H1 (cell line): ENCODE data around the gene PSMC5. TPM values are rescaled to one million over a fixed set of nuclear protein-coding genes. Genes with fewer than 3 reads are reported as not detected.

Experiments
- CTCF ChIA-PET: fragments of 300-600 bp; sonication (Branson Sonifier 250); formaldehyde crosslinking; loops from one replicate; lab custom pipeline; 2021; ENCODE audit not compliant: partially characterized antibody; lab: Charles Lee
- POLR2A ChIA-PET: fragments of 300-600 bp; sonication (Branson Sonifier 250); formaldehyde crosslinking; loops from one replicate; lab custom pipeline; 2021; ENCODE audit warnings: inconsistent platforms; ENCODE audit not compliant: partially characterized antibody; lab: Charles Lee
- DNase-seq, 2 experiments: peaks; one replicate each; pipeline versions ENCODE4 v3.0.0 to v3.0.0-alpha.2; 2010 to 2022; ENCODE audit warnings: low spot score in 2 of 2, low read depth in 1 of 2, mixed read lengths in 1 of 2
- FAIRE-seq: peaks from 2 replicates; lab custom pipeline; 2011; peaks lifted over from hg19 to GRCh38; lab: Jason Lieb, UNC
- H2AFZ ChIP-seq: 2 replicates; pipeline ENCODE4 v1.8.1; 2012; ENCODE audit warnings: low read length, inconsistent platforms
- H2AK5ac ChIP-seq: 2 replicates; pipeline ENCODE4 v1.6.1; 2013; ENCODE audit warnings: low read depth, low read length
- H2BK120ac ChIP-seq: replicated peaks from 2 replicates; pipeline ENCODE3; 2013; ENCODE audit warnings: low read depth, low read length, inconsistent platforms
- H2BK12ac ChIP-seq: 2 replicates; pipeline ENCODE4 v1.6.1; 2013; ENCODE audit warnings: low read depth, low read length
- H2BK15ac ChIP-seq: 2 replicates; pipeline ENCODE4 v1.6.1; 2013; ENCODE audit warnings: low read length
- H2BK20ac ChIP-seq: 2 replicates; pipeline ENCODE4 v1.6.1; 2013; ENCODE audit warnings: low read length
- H2BK5ac ChIP-seq: 2 replicates; pipeline ENCODE4 v1.6.1; 2013; ENCODE audit warnings: low read depth, low read length
- H3K14ac ChIP-seq: 2 replicates; pipeline ENCODE4 v1.6.1; 2013; ENCODE audit warnings: inconsistent platforms; ENCODE audit not compliant: insufficient read length
- H3K18ac ChIP-seq: 2 replicates; pipeline ENCODE4 v1.6.1; 2013; ENCODE audit warnings: low read length; ENCODE audit errors: extremely low read depth
- H3K23ac ChIP-seq: 2 replicates; pipeline ENCODE4 v1.6.1; 2013; ENCODE audit warnings: inconsistent platforms; ENCODE audit not compliant: insufficient read length
- H3K23me2 ChIP-seq: 2 replicates; pipeline ENCODE4 v1.6.1; 2013; ENCODE audit warnings: low read depth, low read length
- H3K27ac ChIP-seq: 2 replicates; pipeline ENCODE4 v1.6.1; 2011; ENCODE audit warnings: low read depth, low read length, inconsistent platforms
- H3K27me3 ChIP-seq, 4 experiments: replicated peaks in 1 of 4; 1 replicate in 1 of 4; 2 replicates in 3 of 4; pipeline versions ENCODE4 v1.6.1 to v1.8.1; 2011 to 2013; ENCODE audit warnings: low read length in 3 of 4, mild to moderate bottlenecking in 3 of 4, inconsistent platforms in 2 of 4, mixed read lengths in 2 of 4, moderate library complexity in 1 of 4; ENCODE audit not compliant: control insufficient read depth in 3 of 4, insufficient read depth in 3 of 4; ENCODE audit errors: extremely low read depth in 1 of 4
- H3K36me3 ChIP-seq, 4 experiments: 2 replicates each; pipeline versions ENCODE4 v1.6.1 to v1.8.1; 2011 to 2013; ENCODE audit warnings: mild to moderate bottlenecking in 4 of 4, low read length in 3 of 4, moderate library complexity in 2 of 4, control low read depth in 1 of 4, inconsistent platforms in 1 of 4; ENCODE audit not compliant: insufficient read depth in 4 of 4, control insufficient read depth in 2 of 4
- H3K4ac ChIP-seq: replicated peaks from 2 replicates; pipeline ENCODE3; 2013; ENCODE audit warnings: low read length, low read depth, mixed read lengths, inconsistent platforms; ENCODE audit not compliant: insufficient read length
- H3K4me1 ChIP-seq, 4 experiments: replicated peaks in 1 of 4; 1 replicate in 1 of 4; 2 replicates in 3 of 4; pipeline versions ENCODE4 v1.6.1 to v1.8.1; 2011 to 2013; ENCODE audit warnings: low read length in 3 of 4, inconsistent platforms in 2 of 4, mixed read lengths in 1 of 4; ENCODE audit not compliant: insufficient read depth in 4 of 4, control insufficient read depth in 3 of 4
- H3K4me2 ChIP-seq, 2 experiments: 2 replicates each; pipeline versions ENCODE4 v1.6.1 to v1.8.1; 2011 to 2013; ENCODE audit warnings: low read depth in 2 of 2, low read length in 2 of 2, control low read depth in 1 of 2, inconsistent platforms in 1 of 2, mild to moderate bottlenecking in 1 of 2; ENCODE audit not compliant: insufficient read depth in 1 of 2
- H3K4me3 ChIP-seq, 4 experiments: fragments of 200-600, 300-600 bp in 1 of 4; sonication (generic), shearing (Covaris generic), sonication (Bioruptor Twin) in 1 of 4; 2 replicates each; pipeline versions ENCODE4 v1.5.1 to v1.8.1; 2011 to 2016; ENCODE audit warnings: low read length in 4 of 4, low read depth in 3 of 4, control low read depth in 2 of 4, inconsistent platforms in 2 of 4, mild to moderate bottlenecking in 2 of 4, mixed read lengths in 1 of 4, moderate library complexity in 1 of 4; ENCODE audit not compliant: insufficient read depth in 2 of 4; ENCODE audit errors: extremely low read depth in 1 of 4
- H3K56ac ChIP-seq: replicated peaks from 2 replicates; pipeline ENCODE3; 2013; ENCODE audit warnings: low read depth, mild to moderate bottlenecking, mixed read lengths, low read length, inconsistent platforms; ENCODE audit not compliant: insufficient read length
- H3K79me1 ChIP-seq: 2 replicates; pipeline ENCODE4 v1.6.1; 2013; ENCODE audit warnings: low read depth, low read length, control low read depth
- H3K79me2 ChIP-seq, 2 experiments: 2 replicates each; pipeline versions ENCODE4 v1.6.1 to v1.8.1; 2012 to 2013; ENCODE audit warnings: low read length in 2 of 2, mild to moderate bottlenecking in 2 of 2, inconsistent platforms in 1 of 2; ENCODE audit not compliant: insufficient read depth in 2 of 2, control insufficient read depth in 1 of 2
- H3K9ac ChIP-seq, 4 experiments: replicated peaks in 1 of 4; 1 replicate in 1 of 4; 2 replicates in 3 of 4; pipeline versions ENCODE4 v1.6.1 to v1.8.1; 2011 to 2013; ENCODE audit warnings: low read depth in 3 of 4, low read length in 3 of 4, control low read depth in 2 of 4, mild to moderate bottlenecking in 2 of 4, moderate library complexity in 2 of 4, inconsistent platforms in 1 of 4; ENCODE audit errors: extremely low read depth in 1 of 4
- H3K9me3 ChIP-seq, 2 experiments: 2 replicates each; pipeline versions ENCODE4 v1.6.1 to v1.8.1; 2012 to 2013; ENCODE audit warnings: mild to moderate bottlenecking in 2 of 2, moderate library complexity in 2 of 2, control low read depth in 1 of 2, inconsistent platforms in 1 of 2, low read depth in 1 of 2, low read length in 1 of 2, mixed read lengths in 1 of 2; ENCODE audit not compliant: insufficient read depth in 2 of 2
- H4K20me1 ChIP-seq, 2 experiments: replicated peaks in 1 of 2; 2 replicates each; pipeline versions ENCODE3 to v1.8.1; 2011 to 2013; ENCODE audit warnings: inconsistent platforms in 2 of 2, low read length in 2 of 2, mild to moderate bottlenecking in 1 of 2; ENCODE audit not compliant: insufficient read depth in 2 of 2, control insufficient read depth in 1 of 2
- H4K5ac ChIP-seq: 2 replicates; pipeline ENCODE4 v1.6.1; 2013; ENCODE audit warnings: low read length, low read depth, mixed read lengths, inconsistent platforms; ENCODE audit not compliant: insufficient read length
- H4K8ac ChIP-seq: 2 replicates; pipeline ENCODE4 v1.8.0; 2013; ENCODE audit warnings: mild to moderate bottlenecking, moderate library complexity, low read length, inconsistent platforms; ENCODE audit not compliant: insufficient read depth; ENCODE audit errors: extremely low read depth
- H4K91ac ChIP-seq: replicated peaks from 2 replicates; pipeline ENCODE3; 2013; ENCODE audit warnings: low read length, mixed read lengths, inconsistent platforms; ENCODE audit not compliant: insufficient read length
- ASH2L ChIP-seq: fragments of 200-600, 300-600 bp; sonication (generic); IDR thresholded peaks from one replicate; pipeline ENCODE4 v1.7.1; 2017; ENCODE audit warnings: low read length
- JUND ChIP-seq: IDR thresholded peaks from 2 replicates; pipeline ENCODE4 v1.6.1; 2011; ENCODE audit warnings: mild to moderate bottlenecking, improper control_type of control experiment, low read length
- KDM4A ChIP-seq: IDR thresholded peaks from one replicate; pipeline ENCODE4 v1.7.1; 2012; ENCODE audit warnings: low read depth, mild to moderate bottlenecking, moderate library complexity, low read length, inconsistent platforms; ENCODE audit not compliant: severe bottlenecking
- RXRA ChIP-seq: IDR thresholded peaks from 2 replicates; pipeline ENCODE4 v1.6.1; 2011; ENCODE audit warnings: low read depth, mild to moderate bottlenecking, low read length, moderate library complexity; ENCODE audit not compliant: insufficient read depth
- SP2 ChIP-seq: IDR thresholded peaks from 2 replicates; pipeline ENCODE4 v1.6.1; 2012; ENCODE audit warnings: mild to moderate bottlenecking, low read length, inconsistent platforms
- SP4 ChIP-seq: IDR thresholded peaks from 2 replicates; pipeline ENCODE4 v1.6.1; 2012; ENCODE audit warnings: low read length, inconsistent platforms
- WGBS, 2 experiments: shearing (Covaris generic) in 1 of 2; methylation state at CpG; one replicate each; pipeline versions ENCODE4 v1.1.6 to v1.1.7; 2013 to 2015; ENCODE audit warnings: low lambda C conversion rate in 2 of 2, mixed read lengths in 2 of 2, inconsistent platforms in 1 of 2, low coverage in 1 of 2, missing lambda C conversion rate in 1 of 2; ENCODE audit not compliant: insufficient replicate concordance in 2 of 2, insufficient coverage in 1 of 2, insufficient read length in 1 of 2; ENCODE audit errors: extremely low coverage in 1 of 2, missing lambda C conversion rate in 1 of 2; 5-methylcytosine and 5-hydroxymethylcytosine counted together
- polyA plus RNA-seq, 7 experiments: library from polyadenylated mRNA; depleted of rRNA in 3 of 7; stranded (reverse) in 5 of 7; unstranded in 2 of 7; fragments of >200 nt in 5 of 7; fragments of 200-250 nt in 2 of 7; gene quantifications; 1 replicate in 5 of 7; 2 replicates in 1 of 7; 4 replicates in 1 of 7; pipeline versions ENCODE4 v1.2.1 to v1.2.3, GENCODE V29; 2011 to 2013; ENCODE audit warnings: missing spikeins in 2 of 7, mixed read lengths in 2 of 7
- total RNA-seq: library from RNA; stranded (reverse); fragmentation: NEBNext Ultra II Directional; extraction: Animal tissue kit (Norgen Biotek cat#: 25700); gene quantifications from 2 replicates; pipeline ENCODE4 v1.2.1, GENCODE V29; 2021

The PSMC5 gene
- total and polyA plus RNA-seq, 2 of the 8 experiments (the other 6 are each of a cell fraction or from before 2014, with no cell fraction given) = 172 to 180 TPM

GRCh38 chr17:63859257-63859656 lies 32.0 kb downstream of the PSMC5 start:
- 75% methylated on average over 3 of the region's 3 CpGs; no CpG with 5 or more reads in 1 of the 2 experiments for WGBS, 2 experiments

More at GRCh38 chr17:63859257-63859656, 32.0 kb downstream of the PSMC5 start:
- no peak overlapping the region for H2BK120ac ChIP-seq
- H3K27ac ChIP-seq = no peak overlapping the region
- no peak overlapping the region for H3K9ac ChIP-seq
- H3K9me3 ChIP-seq = no peaks in the 10 kb centered on the region
- no peak overlapping the region for H4K8ac ChIP-seq
- no peak overlapping the region for H3K56ac ChIP-seq
- H3K14ac ChIP-seq = no peak overlapping the region
- H4K5ac ChIP-seq = no peak overlapping the region
- ChIA-PET POLR2A (interaction anchor here (0.8 to 1.7 kb wide), 2 partner anchors 11 to 27 kb away, joined by 3 to 5 read pairs; no protein-coding TSS in a partner anchor), CTCF (interaction anchor here (0.6 to 8.9 kb wide), 15 partner anchors 11 to 1072 kb away, joined by 3 to 77 read pairs (median 3); partner anchors contain the start of genes GH1 and GH2)
- no peaks in the 10 kb centered on the region for H3K23me2 ChIP-seq
- H3K23ac ChIP-seq = no peak overlapping the region
- H3K4me2 ChIP-seq = no peak overlapping the region
- no peak overlapping the region for H2BK20ac ChIP-seq
- H2BK12ac ChIP-seq = no peak overlapping the region
- H3K27me3 ChIP-seq = peaks cover 0 to 2% (median under 1%) of the 10 kb centered on the region in 4 experiments; a peak in 2 of 7 replicates
- H3K18ac ChIP-seq = no peak overlapping the region
- FAIRE-seq = no peak
- no peaks in the 10 kb centered on the region for H3K79me2 ChIP-seq
- no peak for DNase-seq
- no peak overlapping the region for H2BK15ac ChIP-seq
- H4K91ac ChIP-seq = no peak overlapping the region
- no peak overlapping the region for H2AFZ ChIP-seq
- H3K36me3 ChIP-seq = no peaks in the 10 kb centered on the region
- no peak overlapping the region for H3K4ac ChIP-seq
- H3K4me1 ChIP-seq = no peaks in the 10 kb centered on the region
- no peaks in the 10 kb centered on the region for H3K79me1 ChIP-seq
- no peak overlapping the region for H2AK5ac ChIP-seq
- no peaks in the 10 kb centered on the region for H4K20me1 ChIP-seq
- H2BK5ac ChIP-seq = no peak overlapping the region
- H3K4me3 ChIP-seq = no peak overlapping the region
- TF ChIP-seq ASH2L (no peak), KDM4A (no peak), JUND (no peak), RXRA (no peak), SP2 (no peak), SP4 (no peak)
- TF ChIP-seq, all 59 proteins: peak for 0
